Left cardiac atrium (tissue), 4 donors: ENCODE results near the gene NRCAM. TPM values are rescaled to one million over a fixed set of nuclear protein-coding genes. Genes with fewer than 3 reads are reported as not detected.
A peak's percentile ranks its signal among the peaks of the same experiment; 100 is the strongest.

Experiments
- ATAC-seq, 2 donors: fragments of 200-7000 bp; cut with Tn5 transposase; one replicate each; pipeline ENCODE4 v1.9.1; 2020; ENCODE audit warnings: mild to moderate bottlenecking in 2 of 2, moderate library complexity in 2 of 2
- DNase-seq: peaks from one replicate; pipeline ENCODE4 v3.0.0-alpha.2; 2020
- intact Hi-C, 2 donors: fragments of 100-400 bp; cut with DNase I; formaldehyde crosslinking; loops; one replicate each; pipeline versions ENCODE4 v1.14.1 to v1.15.1; 2022 to 2023
- total RNA-seq, 2 donors: library from RNA; stranded (reverse); fragmentation: NEBNext Ultra II Directional; extraction: Animal tissue kit (Norgen Biotek cat#: 25700); gene quantifications; one replicate each; pipeline ENCODE4 v1.2.1, GENCODE V29; 2021
- donor health status: DM: no; HTN: yes; CAD: no.
- donor health status: DM: no; HTN: yes; CAD: no; lungs with severe emphysema.
- donor health status: DM: yes; HTN: yes; CAD: no.
- donor health status: Dilated cardiomyopathy.

NRCAM gene
- total RNA-seq, 2 donors from 2014 or later = 0.47 to 3.4 TPM

- peak; percentile 63 to 70 for ATAC-seq
- intact Hi-C loops = no loop called here
- DNase-seq = no peak
Measured at GRCh38 chr7:108103558-108104298, 352.5 kb downstream of the NRCAM start.

- DNase-seq = no peak
- ATAC-seq = no peak
- intact Hi-C loops = no loop called here
Measured at GRCh38 chr7:108102671-108103312, 353.4 kb downstream of the NRCAM start.

GRCh38 chr7:108101759-108102158 lies 354.5 kb downstream of the NRCAM start:
- intact Hi-C loops = no loop called here
- DNase-seq (no peak), ATAC-seq (no peak)

- DNase-seq (no peak), ATAC-seq (no peak)
- intact Hi-C loops = no loop called here
Measured at GRCh38 chr7:108099713-108100112, 356.5 kb downstream of the NRCAM start.

GRCh38 chr7:108097703-108098102 lies 358.5 kb downstream of the NRCAM start:
- DNase-seq (no peak), ATAC-seq (no peak)
- intact Hi-C loops = no loop called here

Other genes starting within 250 kb of the NRCAM start
- gene PNPLA8, start 69.7 kb upstream of the NRCAM start, total RNA-seq = 10 to 100 TPM; 28.0 to 34.7 TPM
- 10 to 100 TPM; 21.1 to 24.2 TPM for gene THAP5, start 113.3 kb upstream of the NRCAM start, total RNA-seq
- 10 to 100 TPM; 30.8 to 48.8 TPM for gene DNAJB9, start 113.4 kb upstream of the NRCAM start, total RNA-seq